Right forelimb (tissue), 1 donor: ENCODE measurements around the gene RPP38.

Experiments
- DNase-seq: peaks from one replicate; pipeline ENCODE4 v3.0.0-alpha.2; 2018

The RPP38 gene

DNA sequence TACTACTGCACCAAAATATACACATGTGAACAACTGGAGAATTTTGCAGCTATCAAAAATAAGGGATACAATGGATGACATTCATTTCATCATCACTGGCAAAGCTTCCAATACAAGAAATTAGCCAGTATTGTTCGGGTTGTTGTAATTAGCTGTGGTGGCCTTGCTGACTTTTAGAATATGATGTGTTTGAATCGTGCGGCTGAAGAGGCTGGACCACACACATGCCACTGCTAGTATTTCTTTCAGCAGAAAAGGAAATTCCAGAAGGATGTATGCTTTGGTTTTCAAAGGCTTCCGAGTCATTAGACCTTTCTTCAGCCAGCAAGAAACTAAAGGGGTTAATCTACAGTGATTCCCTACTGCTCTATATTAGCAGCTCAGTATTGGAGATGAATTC lies 16.6 kb downstream of the RPP38 start:
- no peak for DNase-seq

DNA sequence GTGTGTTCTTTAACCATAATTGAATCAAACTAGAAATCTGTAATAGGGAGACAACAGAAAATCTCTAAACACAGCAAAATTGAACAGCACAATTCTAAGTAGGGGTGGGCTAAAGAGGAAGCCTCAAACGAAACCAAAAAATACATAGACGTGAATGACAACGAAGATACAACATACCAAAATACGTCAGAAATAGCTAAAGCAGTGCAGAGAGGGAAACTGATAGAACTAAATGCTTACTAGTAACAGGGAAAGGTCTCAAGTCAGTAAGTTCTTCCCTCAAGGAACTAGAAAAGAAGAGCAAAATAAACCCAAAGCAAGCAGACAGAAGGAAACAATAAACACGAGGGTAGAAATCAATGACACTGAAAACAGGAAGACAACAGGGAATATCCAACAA lies 19.1 kb downstream of the RPP38 start:
- DNase-seq = no peak

DNA sequence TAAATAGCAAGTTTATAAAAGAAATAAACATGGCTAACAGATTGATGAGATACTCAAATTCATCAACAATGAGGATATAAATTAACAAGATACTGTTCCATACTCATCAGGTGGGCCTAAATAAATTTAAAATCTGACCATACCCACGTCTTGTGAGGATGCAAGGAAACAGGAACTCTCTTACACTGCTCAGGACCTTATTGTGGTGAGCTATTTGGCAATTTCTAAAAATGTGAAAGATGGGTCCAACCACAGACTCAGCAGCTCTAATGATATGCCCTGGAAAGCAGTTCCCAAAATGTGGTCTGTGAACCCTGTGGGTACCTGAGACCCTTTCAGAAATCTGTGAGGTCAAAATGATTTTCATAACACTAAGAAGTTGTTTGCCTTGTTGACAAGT lies 21.5 kb downstream of the RPP38 start:
- DNase-seq = no peak

DNA sequence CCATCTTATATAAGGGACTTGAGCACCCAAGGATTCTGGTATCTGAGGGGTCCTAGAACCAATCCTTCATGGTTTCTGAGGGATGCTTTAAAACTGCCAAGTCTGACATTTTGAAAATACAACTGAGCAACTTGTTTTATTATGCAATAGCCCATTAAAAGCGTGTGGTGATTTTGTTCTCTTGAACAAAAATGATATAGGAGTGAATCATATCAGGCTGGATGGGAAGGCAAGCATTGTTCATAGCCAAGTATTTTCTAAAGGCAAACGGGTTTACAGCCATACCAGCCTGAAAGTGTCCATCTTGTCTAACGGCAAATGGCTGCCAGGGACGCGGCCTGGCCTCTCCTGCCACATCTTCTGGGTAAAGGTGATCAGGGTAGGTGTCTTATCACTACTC lies 23.4 kb downstream of the RPP38 start:
- DNase-seq = no peak

DNA sequence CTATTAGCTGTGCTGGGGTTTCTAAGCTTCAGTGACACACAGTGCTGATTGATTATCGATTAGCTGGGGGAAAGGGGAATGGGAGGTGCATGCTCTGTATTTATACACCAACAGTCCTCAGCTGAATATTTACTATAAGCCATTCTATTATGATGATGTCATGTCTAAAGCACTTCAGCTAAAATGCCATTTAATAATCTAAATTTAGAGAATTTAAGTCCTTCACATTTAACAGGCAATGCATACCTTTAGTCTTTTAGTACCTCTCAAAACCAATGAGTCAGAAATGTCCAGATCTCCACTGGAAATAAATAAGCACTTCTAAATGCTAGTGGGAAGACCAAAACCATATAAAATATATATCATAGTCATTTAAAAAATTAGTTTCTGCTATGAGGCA lies 24.6 kb downstream of the RPP38 start:
- no peak for DNase-seq

DNA sequence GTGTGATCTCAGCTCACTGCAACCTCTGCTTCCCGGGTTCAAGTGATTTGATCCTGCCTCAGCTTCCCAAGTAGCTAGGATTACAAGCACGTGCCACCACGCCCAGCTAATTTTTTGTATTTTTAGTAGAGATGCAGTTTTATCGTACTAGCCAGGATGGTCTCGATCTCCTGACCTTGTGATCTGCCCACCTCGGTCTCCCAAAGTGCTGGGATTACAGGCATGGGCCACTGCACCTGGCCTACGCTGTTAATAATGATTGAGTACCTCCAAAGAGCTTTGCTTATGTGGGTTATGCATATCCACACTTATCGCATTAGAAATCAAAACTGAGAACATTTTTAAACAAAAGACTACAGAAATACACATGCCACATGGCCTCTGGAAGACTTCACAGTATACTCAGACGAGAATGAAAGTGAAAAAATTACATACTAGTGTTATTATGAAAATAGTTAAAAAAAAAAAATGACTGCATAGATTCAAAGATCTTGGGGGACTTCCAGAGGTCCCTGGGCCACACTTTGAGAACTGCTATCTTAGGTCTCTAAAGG lies 25.4 kb downstream of the RPP38 start:
- DNase-seq = no peak

DNA sequence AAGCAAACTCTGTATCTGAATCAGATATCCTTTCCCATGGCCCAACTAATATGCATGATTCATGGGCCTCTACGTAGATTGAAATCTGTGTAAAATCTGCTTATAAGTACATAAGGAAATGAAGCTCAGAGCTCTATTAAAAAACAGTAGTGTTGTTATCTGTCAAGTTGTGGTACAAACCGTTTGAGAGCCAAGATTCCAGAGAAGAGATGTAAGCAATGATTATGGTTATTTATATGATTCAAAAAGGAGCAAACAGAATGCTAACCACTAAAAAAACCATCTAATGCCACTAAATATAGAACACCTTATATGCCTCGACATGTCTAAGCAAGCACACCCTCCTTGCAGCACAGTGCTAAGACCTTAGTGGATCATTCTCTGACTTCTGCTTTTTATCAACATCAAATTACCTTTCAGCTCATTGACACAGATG lies 26.6 kb downstream of the RPP38 start:
- DNase-seq = no peak

DNA sequence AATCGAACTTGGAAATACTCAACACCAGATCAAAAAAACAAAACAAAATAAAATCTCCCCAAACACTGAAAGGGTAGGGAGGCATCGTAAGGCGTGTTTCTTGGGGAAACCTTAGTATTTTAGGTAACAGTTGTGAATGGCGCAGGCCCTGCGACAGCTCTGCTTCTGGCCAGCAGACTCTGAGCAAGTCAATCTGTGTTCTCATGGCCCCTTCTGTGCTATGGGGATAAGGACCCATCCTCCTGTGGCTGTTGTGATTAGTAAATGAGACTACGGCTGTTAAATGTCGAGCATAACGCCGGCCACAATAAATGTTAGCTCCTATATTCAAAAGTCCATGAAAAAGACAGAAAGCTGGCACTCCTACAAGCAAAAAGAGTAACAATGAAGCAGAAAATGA lies 27.0 kb downstream of the RPP38 start:
- DNase-seq = no peak

DNA sequence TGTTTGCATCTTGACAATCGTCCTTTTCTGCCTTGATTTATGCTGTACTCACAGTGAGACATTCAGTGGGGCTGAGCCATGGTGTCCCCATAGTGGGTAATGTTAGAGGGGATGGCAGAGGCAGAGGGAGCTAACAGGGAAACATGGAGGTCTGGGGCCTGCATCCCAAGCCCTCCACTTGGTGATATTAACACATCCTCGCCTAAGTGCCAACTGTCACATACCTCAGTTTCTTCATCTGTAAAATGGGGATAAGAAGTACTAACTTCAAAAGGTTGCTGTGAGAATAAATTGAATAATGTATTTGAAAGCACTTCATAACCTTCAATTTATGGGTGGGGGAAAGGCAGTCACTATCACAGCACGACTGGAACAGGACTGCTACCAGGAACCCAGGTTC lies 27.8 kb downstream of the RPP38 start:
- DNase-seq = no peak

DNA sequence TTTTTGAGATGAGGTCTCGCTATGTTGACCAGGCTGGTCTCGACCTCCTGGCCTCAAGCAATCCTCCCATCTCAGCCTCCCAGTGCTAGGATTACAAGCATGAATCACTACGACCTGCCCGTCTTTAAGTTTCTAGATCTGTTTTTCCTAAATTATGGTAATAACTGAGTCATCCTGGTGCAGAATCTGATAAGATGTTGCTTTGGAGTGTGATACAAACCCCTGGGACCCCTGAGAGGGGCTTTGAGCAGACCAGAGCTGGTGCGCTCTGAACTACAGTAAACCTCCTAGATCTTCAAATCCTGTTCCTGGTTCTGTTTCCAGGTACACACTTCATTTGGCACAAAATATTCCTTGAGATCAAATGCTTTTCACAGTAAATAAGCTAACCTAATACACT lies 34.2 kb downstream of the RPP38 start:
- DNase-seq = no peak

DNA sequence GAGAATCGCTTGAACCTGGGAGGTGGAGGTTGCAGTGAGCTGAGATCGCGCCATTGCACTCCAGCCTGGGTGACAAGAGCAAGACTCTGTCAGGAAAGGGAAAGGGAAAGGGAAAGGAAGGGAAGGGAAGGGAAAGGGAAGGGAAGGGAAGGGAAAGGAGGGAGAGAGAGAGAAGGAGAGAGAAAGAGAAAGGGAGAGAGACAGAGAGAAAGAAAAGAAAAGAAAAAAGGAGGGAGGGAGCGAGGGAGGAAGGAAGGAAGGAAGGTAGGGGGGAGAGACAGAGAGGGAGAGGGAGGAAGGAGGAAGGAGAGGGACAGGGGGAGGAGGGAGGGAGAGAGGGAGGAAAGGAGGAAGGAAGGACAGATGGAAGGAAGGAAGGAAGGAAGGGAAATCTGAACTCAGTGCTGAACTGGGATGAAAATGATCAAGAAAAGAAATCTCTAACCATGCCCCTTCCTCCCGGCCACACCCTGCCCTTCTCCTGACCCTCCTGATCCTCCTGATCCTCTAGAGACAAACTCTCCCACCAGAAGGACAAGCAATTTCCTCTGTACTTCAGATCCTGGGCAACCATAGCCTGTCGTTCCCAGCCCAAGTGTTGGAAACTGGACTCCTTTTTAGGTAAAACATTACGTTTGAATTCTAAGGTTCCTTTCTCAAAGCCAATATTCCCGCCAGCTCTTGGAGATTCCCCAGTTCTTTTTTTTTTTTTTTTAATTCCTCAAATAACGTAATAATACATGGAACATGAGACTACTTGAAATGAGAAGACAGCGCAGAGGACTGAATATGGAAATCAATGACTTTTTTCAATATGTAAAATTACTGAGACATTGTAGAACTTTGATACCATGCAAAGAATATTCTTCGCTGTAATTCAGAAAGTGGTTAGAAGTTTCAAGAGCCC lies 39.2 kb downstream of the RPP38 start:
- DNase-seq = no peak

DNA sequence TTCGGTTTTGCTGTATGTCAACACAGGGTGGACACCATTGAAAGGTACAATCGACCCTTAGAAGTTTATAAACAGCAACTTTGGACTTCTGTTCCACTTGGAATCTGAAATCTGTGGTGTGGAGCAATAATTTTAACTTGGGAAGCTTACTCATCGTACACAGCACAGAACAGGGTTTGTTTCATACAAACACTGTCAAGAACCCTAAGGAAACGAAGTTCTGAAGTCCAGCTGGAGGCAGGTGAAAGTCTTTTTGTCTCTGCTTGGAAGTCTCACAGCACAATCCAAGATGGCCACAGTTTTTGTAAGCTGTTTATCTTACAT lies 39.8 kb downstream of the RPP38 start:
- DNase-seq = no peak

DNA sequence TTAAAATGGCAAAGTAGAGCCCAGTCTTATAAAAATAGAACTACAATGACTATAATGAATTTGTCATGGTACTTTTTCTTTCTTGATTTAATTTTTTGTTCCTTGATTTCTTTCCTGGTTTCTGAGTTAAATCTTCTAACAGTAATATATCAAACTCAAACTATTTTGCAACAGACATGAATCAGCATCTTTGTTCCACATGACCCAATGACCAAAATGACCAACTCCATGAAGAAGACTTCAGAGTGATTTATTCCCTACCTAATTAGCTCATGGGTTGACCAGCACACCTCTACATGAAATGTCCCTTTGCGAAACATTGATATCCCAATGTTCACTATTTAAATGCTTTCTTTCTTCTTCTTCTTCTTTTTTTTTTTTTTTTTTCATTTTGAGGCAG lies 40.5 kb downstream of the RPP38 start:
- DNase-seq = no peak

DNA sequence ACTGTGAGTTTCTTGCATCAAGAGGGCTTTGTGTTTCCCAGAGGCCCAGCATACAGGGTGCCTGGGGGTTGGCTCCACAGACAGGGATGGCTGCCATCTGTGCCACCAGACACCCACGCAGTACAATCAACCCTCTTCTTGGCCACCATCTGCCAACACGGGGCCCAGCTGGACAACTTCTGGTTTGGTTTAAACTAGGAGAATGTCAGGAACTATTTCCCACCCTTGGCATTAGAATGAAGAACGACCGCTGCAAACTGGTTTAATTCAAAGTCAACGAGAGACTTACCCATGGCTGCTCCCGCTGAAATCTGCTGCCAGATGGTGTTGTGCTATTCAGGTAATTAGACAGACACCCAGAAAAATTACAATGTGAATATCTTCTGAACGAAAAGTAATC lies 43.5 kb downstream of the RPP38 start:
- no peak for DNase-seq

DNA sequence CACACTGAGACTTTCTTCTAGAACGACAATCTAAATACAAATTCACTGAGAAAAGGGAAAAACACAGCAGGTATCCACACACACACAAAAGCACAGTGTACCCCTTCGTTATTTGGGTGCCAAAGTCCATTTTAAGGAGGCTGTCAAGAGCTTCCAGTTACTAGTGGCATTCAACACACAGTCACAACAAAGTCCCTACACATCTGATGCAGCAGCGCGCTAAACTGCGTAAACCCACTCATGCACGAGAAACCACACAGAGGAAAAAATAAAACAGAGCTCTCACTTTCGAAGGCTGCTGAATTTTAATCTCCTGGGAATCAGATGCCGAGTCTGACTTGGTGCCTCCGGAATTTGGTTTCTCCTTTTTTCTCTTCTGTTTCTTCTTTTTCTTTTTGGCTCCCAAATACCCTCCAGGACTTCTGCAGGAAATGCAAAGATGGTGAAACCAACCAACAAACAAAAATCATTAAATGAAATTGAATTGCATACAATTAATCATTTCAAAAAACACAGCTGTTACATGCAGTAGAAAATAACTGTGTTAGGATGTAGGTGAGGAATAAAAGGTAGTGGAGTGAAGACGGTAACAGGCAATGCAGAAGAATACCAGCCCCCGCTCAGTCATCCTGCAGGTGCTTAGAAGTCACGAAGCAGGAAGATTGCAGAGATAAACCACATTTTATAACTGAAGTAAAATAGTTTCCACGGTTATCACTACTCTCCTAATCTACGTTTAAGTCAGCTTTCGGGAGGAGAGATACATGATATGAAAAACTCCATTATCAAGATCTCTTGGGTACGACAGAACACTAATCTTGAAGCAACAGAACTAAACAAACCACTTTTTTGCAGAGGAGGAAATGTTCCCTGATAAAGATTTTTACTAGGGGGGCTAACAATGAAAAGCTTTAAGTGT lies 44.2 kb downstream of the RPP38 start:
- DNase-seq = no peak

DNA sequence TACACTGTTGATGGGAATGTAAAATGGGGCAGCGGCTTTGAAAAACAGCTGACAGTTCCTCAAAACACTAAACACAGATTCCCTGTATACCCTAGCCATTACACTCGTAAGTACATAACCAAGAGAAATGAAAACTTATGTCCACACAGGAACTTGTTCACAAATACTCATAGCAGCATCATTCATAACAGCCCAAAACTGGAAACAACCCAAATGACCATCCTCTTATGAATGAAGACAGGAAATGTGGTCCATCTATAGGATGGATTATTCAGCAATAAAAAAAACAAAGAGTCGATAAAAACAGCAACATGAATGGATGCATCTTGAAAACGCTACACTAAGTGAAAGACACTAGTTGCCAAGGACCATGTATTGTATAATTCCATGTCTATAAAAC lies 47.6 kb downstream of the RPP38 start:
- DNase-seq = no peak

DNA sequence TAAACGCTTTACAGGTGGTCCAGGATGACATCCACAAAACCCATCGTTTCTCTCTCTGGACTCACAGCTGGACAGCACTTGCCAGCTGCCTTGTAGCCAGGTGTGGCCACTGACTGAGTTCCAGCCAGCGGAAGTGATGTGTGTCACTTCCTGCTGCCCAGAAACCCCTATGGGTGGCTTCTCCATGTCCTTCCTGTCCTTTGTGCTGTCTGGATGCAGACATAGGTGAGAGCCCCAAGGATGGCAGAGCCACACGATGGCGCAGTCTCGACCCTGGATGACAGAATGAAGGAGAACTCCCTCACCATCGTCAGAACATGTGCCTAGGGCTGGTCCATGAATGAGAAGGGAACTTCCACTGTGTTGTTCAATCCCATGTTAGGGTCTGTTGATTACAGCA lies 49.2 kb downstream of the RPP38 start:
- DNase-seq = no peak

DNA sequence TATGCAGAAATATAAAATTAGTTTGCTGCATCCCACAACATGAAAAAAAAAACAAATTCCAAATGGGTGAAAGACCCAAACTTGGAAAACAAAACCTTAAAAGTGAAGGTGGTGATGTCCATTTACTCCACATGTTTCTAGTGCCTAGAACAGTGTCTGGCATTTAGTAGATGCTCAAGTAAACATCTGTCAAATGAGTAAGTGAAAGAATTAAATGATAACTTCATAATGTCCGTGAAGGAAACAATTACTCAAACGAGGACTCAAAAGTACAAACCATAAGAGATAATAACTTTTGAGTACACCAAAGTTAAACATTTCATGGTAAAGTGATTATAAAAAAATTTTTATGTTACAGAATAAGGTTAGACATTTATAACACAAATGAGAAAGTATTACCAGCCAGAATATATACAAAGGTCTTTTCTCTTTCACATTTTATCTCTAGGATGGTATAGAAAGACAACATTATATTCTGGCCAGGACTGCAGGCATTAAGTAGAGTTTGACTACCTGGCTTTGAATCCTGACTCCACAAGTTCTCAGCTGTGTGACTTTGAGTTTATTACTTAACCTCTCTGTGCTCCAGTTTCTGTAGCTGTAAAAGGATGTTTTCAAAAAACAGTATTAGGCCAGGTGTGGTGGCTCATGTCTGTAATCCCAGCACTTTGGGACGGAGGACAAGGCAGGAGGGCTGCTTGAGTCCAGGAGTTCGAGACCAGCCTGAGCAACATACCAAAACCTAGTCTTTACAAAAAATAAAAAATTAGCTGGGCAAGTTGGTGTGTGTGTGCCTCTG lies 50.6 kb downstream of the RPP38 start:
- DNase-seq = no peak

DNA sequence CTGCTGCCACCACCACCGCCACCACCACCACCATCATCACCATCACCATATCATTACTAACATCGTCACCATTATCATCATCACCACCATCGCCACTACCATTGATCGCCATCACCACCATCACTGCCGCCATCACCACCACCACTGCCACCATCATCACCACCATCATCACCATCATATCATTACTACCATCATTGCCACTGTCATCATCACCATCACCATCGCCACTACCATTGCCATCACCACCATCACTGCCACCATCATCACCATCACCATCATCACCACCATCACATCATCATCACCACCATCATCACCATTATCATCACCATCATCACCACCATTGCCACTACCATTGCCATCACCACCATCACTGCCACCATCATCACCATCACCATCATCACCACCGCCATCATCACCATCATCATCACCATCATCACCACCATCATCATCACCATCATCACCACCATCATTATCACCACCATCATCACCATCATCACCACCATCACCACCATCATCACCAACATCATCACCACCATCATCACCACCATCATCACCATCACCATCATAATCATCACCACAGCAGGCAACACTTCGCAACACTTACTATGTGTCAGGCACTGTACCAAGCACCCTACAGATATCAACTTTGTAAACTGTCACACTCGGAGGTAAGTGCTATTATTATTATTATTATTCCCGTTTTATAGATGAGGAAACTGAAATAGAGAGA lies 52.1 kb downstream of the RPP38 start:
- no peak for DNase-seq

DNA sequence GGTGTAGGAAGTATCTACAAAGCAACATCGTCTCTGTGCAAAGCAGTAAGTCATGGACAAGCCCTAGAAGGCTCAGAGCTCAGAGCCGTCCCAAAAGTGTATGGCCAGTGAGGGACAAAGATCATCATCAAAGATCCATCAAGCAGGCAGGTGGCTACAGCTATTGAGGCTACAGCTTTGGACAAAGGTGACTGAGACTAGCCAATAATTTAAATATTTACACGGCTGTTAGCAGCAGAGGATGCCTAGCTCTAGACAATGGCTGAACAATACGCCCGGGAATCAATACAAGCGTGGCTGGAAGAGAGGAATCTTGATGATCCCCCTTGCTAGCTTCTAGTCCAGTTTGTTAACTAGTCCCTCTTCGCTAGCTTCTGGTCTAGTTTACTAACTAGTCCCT lies 53.4 kb downstream of the RPP38 start:
- no peak for DNase-seq

DNA sequence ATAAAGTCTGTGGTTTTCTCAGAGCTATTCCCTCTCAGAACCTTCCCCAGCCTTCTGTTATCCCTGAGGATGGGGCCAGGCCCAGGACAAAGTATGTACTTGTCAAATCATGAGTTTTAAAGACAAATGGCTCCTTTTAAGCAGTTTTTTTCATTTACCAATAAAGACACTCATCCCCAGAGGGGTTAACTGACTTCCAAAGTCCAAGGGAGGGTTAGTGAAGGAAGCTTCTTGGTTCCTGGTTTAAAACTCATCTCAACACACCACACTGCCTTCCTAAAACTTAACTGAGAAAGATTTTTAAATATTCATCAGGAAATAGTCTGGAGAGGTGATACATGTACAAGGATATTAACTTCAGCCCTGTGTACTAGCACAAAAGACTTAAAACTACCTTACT lies 55.4 kb downstream of the RPP38 start:
- no peak for DNase-seq
